Breast epithelium (tissue), 3 donors: ENCODE results near the gene TMC3.

ENCODE experiments used
- POLR2A ChIP-seq: fragments of 450-650 bp; IDR thresholded peaks from one replicate; pipeline ENCODE4 v1.6.1; 2016; ENCODE audit warnings: antibody characterized with exemption, mild to moderate bottlenecking, moderate library complexity
- POLR2AphosphoS5 ChIP-seq, 3 donors: sonication (generic); formaldehyde crosslinking; IDR thresholded peaks; one replicate each; pipeline ENCODE4 v1.6.1; 2017; ENCODE audit warnings: antibody characterized with exemption in 3 of 3
- TF ChIP-seq, protein P1 (sequence below), 3 donors: fragments of 450-650 bp; IDR thresholded peaks; one replicate each; pipeline ENCODE4 v1.5.1; 2016 to 2017; ENCODE audit warnings: antibody characterized with exemption in 3 of 3, mild to moderate bottlenecking in 3 of 3, moderate library complexity in 3 of 3

- no peak for TF ChIP-seq POLR2A
- TF ChIP-seq, protein P1, sequence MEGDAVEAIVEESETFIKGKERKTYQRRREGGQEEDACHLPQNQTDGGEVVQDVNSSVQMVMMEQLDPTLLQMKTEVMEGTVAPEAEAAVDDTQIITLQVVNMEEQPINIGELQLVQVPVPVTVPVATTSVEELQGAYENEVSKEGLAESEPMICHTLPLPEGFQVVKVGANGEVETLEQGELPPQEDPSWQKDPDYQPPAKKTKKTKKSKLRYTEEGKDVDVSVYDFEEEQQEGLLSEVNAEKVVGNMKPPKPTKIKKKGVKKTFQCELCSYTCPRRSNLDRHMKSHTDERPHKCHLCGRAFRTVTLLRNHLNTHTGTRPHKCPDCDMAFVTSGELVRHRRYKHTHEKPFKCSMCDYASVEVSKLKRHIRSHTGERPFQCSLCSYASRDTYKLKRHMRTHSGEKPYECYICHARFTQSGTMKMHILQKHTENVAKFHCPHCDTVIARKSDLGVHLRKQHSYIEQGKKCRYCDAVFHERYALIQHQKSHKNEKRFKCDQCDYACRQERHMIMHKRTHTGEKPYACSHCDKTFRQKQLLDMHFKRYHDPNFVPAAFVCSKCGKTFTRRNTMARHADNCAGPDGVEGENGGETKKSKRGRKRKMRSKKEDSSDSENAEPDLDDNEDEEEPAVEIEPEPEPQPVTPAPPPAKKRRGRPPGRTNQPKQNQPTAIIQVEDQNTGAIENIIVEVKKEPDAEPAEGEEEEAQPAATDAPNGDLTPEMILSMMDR (IDR thresholded peaks at IDR 0.05) = no peak
- TF ChIP-seq POLR2AphosphoS5 (IDR thresholded peaks at IDR 0.05) = no peak
Measured at GRCh38 chr15:81335631-81336030, 38.4 kb downstream of the TMC3 start.
